Neural progenitor cell (in vitro differentiated cells): Measurements from ENCODE around the gene DNMT3B. TPM values are rescaled to one million over a fixed set of nuclear protein-coding genes. Genes with fewer than 3 reads are reported as not detected.
A peak's percentile ranks its signal among the peaks of the same experiment; 100 is the strongest.

ENCODE experiments used
- DNase-seq: peaks from one replicate; pipeline ENCODE4 v3.0.0-alpha.2; 2016; ENCODE audit warnings: low spot score
- H2AFZ ChIP-seq: fragments of 200-600 bp; sonication (generic); replicated peaks from 2 replicates; pipeline ENCODE4 v1.6.1; 2016; ENCODE audit warnings: antibody characterized with exemption
- H3F3A ChIP-seq: fragments of 200-600 bp; sonication (generic); 2 replicates; pipeline ENCODE4 v1.6.1; 2016; ENCODE audit warnings: antibody characterized with exemption, low read depth
- H3K27ac ChIP-seq: fragments of 200-600 bp; sonication (generic); 2 replicates; pipeline ENCODE4 v1.5.1; 2016; ENCODE audit warnings: mild to moderate bottlenecking
- H3K27me3 ChIP-seq: fragments of 200-600 bp; sonication (generic); 2 replicates; pipeline ENCODE4 v1.6.1; 2016; ENCODE audit warnings: mild to moderate bottlenecking, moderate library complexity
- H3K36me3 ChIP-seq: fragments of 200-600 bp; sonication (generic); 2 replicates; pipeline ENCODE4 v1.5.1; 2016
- H3K4me1 ChIP-seq: fragments of 200-600 bp; sonication (generic); 2 replicates; pipeline ENCODE4 v1.6.1; 2016; ENCODE audit warnings: mixed run types
- H3K4me2 ChIP-seq: fragments of 200-600 bp; sonication (generic); 2 replicates; pipeline ENCODE4 v1.6.1; 2016
- H3K4me3 ChIP-seq: fragments of 200-600 bp; sonication (generic); 2 replicates; pipeline ENCODE4 v1.5.1; 2016
- H3K79me2 ChIP-seq: fragments of 200-600 bp; sonication (generic); 2 replicates; pipeline ENCODE4 v1.6.1; 2016; ENCODE audit warnings: low read depth
- H3K9ac ChIP-seq: fragments of 200-600 bp; sonication (generic); 2 replicates; pipeline ENCODE4 v1.6.1; 2016
- H3K9me3 ChIP-seq: fragments of 200-600 bp; sonication (generic); 2 replicates; pipeline ENCODE4 v1.5.1; 2016; ENCODE audit warnings: low read depth
- H4K20me1 ChIP-seq: fragments of 200-600 bp; sonication (generic); 2 replicates; pipeline ENCODE4 v1.6.1; 2016; ENCODE audit warnings: low read depth
- H3K27ac Mint-ChIP-seq: 3 replicates; pipeline ENCODE4 v1.8.0; 2021; ENCODE audit warnings: mixed read lengths
- H3K27me3 Mint-ChIP-seq: 2 replicates; pipeline ENCODE4 v1.8.0; 2022; ENCODE audit warnings: low read depth, mild to moderate bottlenecking, inconsistent platforms, moderate library complexity, mixed read lengths; ENCODE audit not compliant: insufficient read depth
- H3K36me3 Mint-ChIP-seq: 3 replicates; pipeline ENCODE4 v1.8.0; 2021; ENCODE audit warnings: mixed read lengths
- H3K4me1 Mint-ChIP-seq: 3 replicates; pipeline ENCODE4 v1.8.0; 2021; ENCODE audit warnings: mixed read lengths
- H3K4me3 Mint-ChIP-seq: 3 replicates; pipeline ENCODE4 v1.8.0; 2021; ENCODE audit warnings: mild to moderate bottlenecking, moderate library complexity, mixed read lengths
- H3K9me3 Mint-ChIP-seq: 3 replicates; pipeline ENCODE4 v1.8.0; 2020; ENCODE audit warnings: mixed read lengths
- EZH2 ChIP-seq: fragments of 200-600 bp; sonication (generic); IDR thresholded peaks from 2 replicates; pipeline ENCODE4 v1.6.1; 2017; ENCODE audit warnings: antibody characterized with exemption, mild to moderate bottlenecking, moderate library complexity
- EZH2phosphoT487 ChIP-seq: fragments of 200-600 bp; sonication (generic); IDR thresholded peaks from 2 replicates; pipeline ENCODE4 v1.6.1; 2017; ENCODE audit warnings: antibody characterized with exemption
- total RNA-seq: library from RNA; depleted of rRNA; stranded (reverse); fragments of >200 nt; gene quantifications from 2 replicates; pipeline ENCODE4 v1.2.3, GENCODE V29; 2015; ENCODE audit warnings: low replicate concordance
- TF ChIP-seq, protein P1 (sequence below): fragments of 200-600 bp; sonication (generic); IDR thresholded peaks from 2 replicates; pipeline ENCODE4 v1.5.1; 2017; ENCODE audit warnings: antibody characterized with exemption, mild to moderate bottlenecking

DNMT3B gene
- total RNA-seq, 1 donor from 2014 or later: 114 TPM

DNA sequence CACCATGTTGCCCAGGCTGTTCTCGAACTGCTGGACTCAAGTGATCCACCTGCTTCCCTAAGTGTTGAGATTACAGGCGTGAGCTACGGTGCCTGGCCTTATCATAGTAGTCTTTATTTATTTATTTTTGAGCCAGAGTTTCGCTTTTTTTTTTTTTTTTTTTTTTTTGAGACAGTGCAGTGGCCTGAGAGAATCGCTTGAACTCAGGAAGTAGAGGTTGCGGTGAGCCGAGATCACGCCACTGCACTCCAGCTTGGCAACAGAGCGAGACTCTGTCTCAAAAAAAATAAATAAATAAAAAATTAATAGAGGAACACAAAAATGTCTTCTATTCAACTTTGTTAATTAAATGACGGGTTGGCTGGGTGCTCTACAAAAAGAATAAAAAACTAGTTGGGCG, 70.5 kb downstream of the DNMT3B start:
- Mint-ChIP-seq H3K36me3 (peaks cover 21% of the 10 kb centered on the region), H3K27me3 (no peaks in the 10 kb centered on the region), H3K9me3 (no peaks in the 10 kb centered on the region), H3K4me1 (peaks cover 17% of the 10 kb centered on the region), H3K4me3 (no peak overlapping the region), H3K27ac (no peak overlapping the region)
- no peak overlapping the region for H3K4me2 ChIP-seq
- peaks cover 7% of the 10 kb centered on the region for H3K4me1 ChIP-seq
- no peak overlapping the region for H3K4me3 ChIP-seq
- H3K36me3 ChIP-seq: peaks cover 14% of the 10 kb centered on the region
- no peaks in the 10 kb centered on the region for H3K27me3 ChIP-seq
- no peak for DNase-seq
- H3F3A ChIP-seq: peaks cover 11% of the 10 kb centered on the region
- peaks cover 85% of the 10 kb centered on the region for H3K79me2 ChIP-seq
- H3K9ac ChIP-seq: no peak overlapping the region
- no peak for TF ChIP-seq EZH2
- peak overlapping the region; percentile 4 for H3K27ac ChIP-seq
- peaks cover 74% of the 10 kb centered on the region for H4K20me1 ChIP-seq
- H2AFZ ChIP-seq: no peak overlapping the region
- no peaks in the 10 kb centered on the region for H3K9me3 ChIP-seq

DNA sequence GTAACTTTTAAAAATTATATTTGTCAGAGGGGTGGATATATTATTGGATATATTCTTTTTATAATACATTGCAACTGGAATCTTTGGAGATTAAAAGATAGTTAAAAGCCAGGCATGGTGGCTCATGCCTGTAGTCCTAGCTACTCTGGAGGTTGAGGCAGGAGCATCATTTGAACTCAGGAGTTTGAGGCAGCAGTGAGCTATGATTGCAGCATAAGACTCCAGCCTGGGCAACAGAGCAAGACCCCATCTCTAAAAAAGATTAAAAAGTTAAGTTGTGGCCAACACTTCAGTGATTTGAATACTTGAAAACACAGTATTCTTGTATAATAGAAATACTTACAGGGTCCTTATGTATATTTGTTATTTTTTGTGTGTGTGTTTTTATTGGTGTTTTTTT, 72.8 kb downstream of the DNMT3B start:
- no peaks in the 10 kb centered on the region for H3K27me3 Mint-ChIP-seq
- H3K4me3 ChIP-seq: no peak overlapping the region
- H3K4me1 ChIP-seq: no peaks in the 10 kb centered on the region
- H3K27ac Mint-ChIP-seq: no peak overlapping the region
- no peaks in the 10 kb centered on the region for H3K9me3 Mint-ChIP-seq
- no peaks in the 10 kb centered on the region for H3F3A ChIP-seq
- peaks cover 62% of the 10 kb centered on the region for H3K79me2 ChIP-seq
- no peak for DNase-seq
- H3K27ac ChIP-seq: no peak overlapping the region
- H3K36me3 Mint-ChIP-seq: peaks cover 29% of the 10 kb centered on the region
- no peaks in the 10 kb centered on the region for H3K9me3 ChIP-seq
- no peak overlapping the region for H3K9ac ChIP-seq
- no peak overlapping the region for H3K4me2 ChIP-seq
- peaks cover 5% of the 10 kb centered on the region for H3K4me1 Mint-ChIP-seq
- peaks cover 17% of the 10 kb centered on the region for H3K36me3 ChIP-seq
- no peak overlapping the region for H3K4me3 Mint-ChIP-seq
- no peak overlapping the region for H2AFZ ChIP-seq
- H3K27me3 ChIP-seq: no peaks in the 10 kb centered on the region
- H4K20me1 ChIP-seq: peaks cover 61% of the 10 kb centered on the region
- TF ChIP-seq EZH2phosphoT487 (no peak), EZH2 (no peak)
- TF ChIP-seq, protein P1, sequence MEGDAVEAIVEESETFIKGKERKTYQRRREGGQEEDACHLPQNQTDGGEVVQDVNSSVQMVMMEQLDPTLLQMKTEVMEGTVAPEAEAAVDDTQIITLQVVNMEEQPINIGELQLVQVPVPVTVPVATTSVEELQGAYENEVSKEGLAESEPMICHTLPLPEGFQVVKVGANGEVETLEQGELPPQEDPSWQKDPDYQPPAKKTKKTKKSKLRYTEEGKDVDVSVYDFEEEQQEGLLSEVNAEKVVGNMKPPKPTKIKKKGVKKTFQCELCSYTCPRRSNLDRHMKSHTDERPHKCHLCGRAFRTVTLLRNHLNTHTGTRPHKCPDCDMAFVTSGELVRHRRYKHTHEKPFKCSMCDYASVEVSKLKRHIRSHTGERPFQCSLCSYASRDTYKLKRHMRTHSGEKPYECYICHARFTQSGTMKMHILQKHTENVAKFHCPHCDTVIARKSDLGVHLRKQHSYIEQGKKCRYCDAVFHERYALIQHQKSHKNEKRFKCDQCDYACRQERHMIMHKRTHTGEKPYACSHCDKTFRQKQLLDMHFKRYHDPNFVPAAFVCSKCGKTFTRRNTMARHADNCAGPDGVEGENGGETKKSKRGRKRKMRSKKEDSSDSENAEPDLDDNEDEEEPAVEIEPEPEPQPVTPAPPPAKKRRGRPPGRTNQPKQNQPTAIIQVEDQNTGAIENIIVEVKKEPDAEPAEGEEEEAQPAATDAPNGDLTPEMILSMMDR: no peak

DNA sequence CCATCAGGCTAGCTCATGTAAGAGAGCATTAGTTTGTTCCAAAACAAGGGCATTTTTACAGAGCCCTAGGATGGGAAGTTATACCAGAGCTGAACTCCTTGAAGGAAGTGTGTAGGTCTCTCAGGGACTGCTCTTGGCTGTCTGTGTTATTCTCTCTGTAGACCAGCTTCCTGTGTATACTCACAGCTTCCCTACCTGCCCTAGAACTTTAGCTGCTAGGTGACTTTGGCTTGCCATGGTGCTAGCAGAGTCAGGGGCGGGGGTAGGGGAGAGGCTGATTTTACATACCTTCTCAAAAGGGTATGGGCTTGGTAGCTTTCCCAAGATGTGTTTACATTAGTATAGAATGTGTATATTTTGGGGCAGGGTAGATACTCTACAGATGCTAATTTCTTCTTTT, 75.0 kb downstream of the DNMT3B start:
- Mint-ChIP-seq H3K27me3 (peaks cover 2% of the 10 kb centered on the region), H3K4me1 (no peaks in the 10 kb centered on the region), H3K9me3 (no peaks in the 10 kb centered on the region), H3K4me3 (no peak overlapping the region), H3K27ac (no peak overlapping the region), H3K36me3 (peaks cover 32% of the 10 kb centered on the region)
- TF ChIP-seq, protein P1: no peak
- TF ChIP-seq EZH2phosphoT487 (no peak), EZH2 (no peak)
- DNase-seq: no peak
- Histone ChIP-seq H3K79me2 (peaks cover 51% of the 10 kb centered on the region), H2AFZ (no peak overlapping the region), H3F3A (no peaks in the 10 kb centered on the region), H3K9me3 (no peaks in the 10 kb centered on the region), H3K36me3 (peaks cover 17% of the 10 kb centered on the region), H3K4me2 (no peak overlapping the region), H3K27ac (no peak overlapping the region), H4K20me1 (peaks cover 51% of the 10 kb centered on the region), H3K4me3 (no peak overlapping the region), H3K4me1 (no peaks in the 10 kb centered on the region), H3K9ac (no peak overlapping the region), H3K27me3 (no peaks in the 10 kb centered on the region)

- H3K27me3 Mint-ChIP-seq: peaks cover 4% of the 10 kb centered on the region
- H3K4me1 ChIP-seq: no peaks in the 10 kb centered on the region
- H3K9me3 Mint-ChIP-seq: no peaks in the 10 kb centered on the region
- H3K27me3 ChIP-seq: no peaks in the 10 kb centered on the region
- no peak overlapping the region for H3K4me3 Mint-ChIP-seq
- H4K20me1 ChIP-seq: peaks cover 55% of the 10 kb centered on the region
- H3K36me3 ChIP-seq: peaks cover 8% of the 10 kb centered on the region
- no peaks in the 10 kb centered on the region for H3K4me1 Mint-ChIP-seq
- peaks cover 39% of the 10 kb centered on the region for H3K36me3 Mint-ChIP-seq
- H3K79me2 ChIP-seq: peaks cover 51% of the 10 kb centered on the region
- no peak for DNase-seq
- TF ChIP-seq EZH2phosphoT487: no peak
- TF ChIP-seq EZH2: no peak
- TF ChIP-seq, protein P1: no peak
- H3K4me2 ChIP-seq: no peak overlapping the region
- no peaks in the 10 kb centered on the region for H3F3A ChIP-seq
- H3K9ac ChIP-seq: no peak overlapping the region
- H3K4me3 ChIP-seq: no peak overlapping the region
- H3K27ac Mint-ChIP-seq: no peak overlapping the region
- no peak overlapping the region for H2AFZ ChIP-seq
- no peak overlapping the region for H3K27ac ChIP-seq
- no peaks in the 10 kb centered on the region for H3K9me3 ChIP-seq
These were observed 77.2 kb downstream of the DNMT3B start for GRCh38 chr20:32839227-32839981.
